IgD-negative memory B cell (primary cell): ENCODE results near the gene CDH18. TPM values are rescaled to one million over a fixed set of nuclear protein-coding genes. Genes with fewer than 3 reads are reported as not detected.

ENCODE experiments used
- H3K27ac Mint-ChIP-seq, 3 donors: one replicate each; pipeline ENCODE4 v1.8.0; 2020 to 2022; ENCODE audit warnings: mild to moderate bottlenecking in 3 of 3, mixed read lengths in 3 of 3, moderate library complexity in 1 of 3
- H3K27me3 Mint-ChIP-seq: one replicate; pipeline ENCODE4 v1.8.0; 2021; ENCODE audit warnings: mixed read lengths
- H3K36me3 Mint-ChIP-seq: one replicate; pipeline ENCODE4 v1.8.0; 2020; ENCODE audit warnings: mild to moderate bottlenecking, mixed read lengths
- H3K4me1 Mint-ChIP-seq, 3 donors: one replicate each; pipeline ENCODE4 v1.8.0; 2020 to 2022; ENCODE audit warnings: mixed read lengths in 3 of 3, mild to moderate bottlenecking in 1 of 3
- H3K4me3 Mint-ChIP-seq, 4 donors: one replicate each; pipeline ENCODE4 v1.8.0; 2020 to 2022; ENCODE audit warnings: mild to moderate bottlenecking in 4 of 4, mixed read lengths in 4 of 4, moderate library complexity in 3 of 4
- H3K9me3 Mint-ChIP-seq, 3 donors: one replicate each; pipeline ENCODE4 v1.8.0; 2020 to 2021; ENCODE audit warnings: mixed read lengths in 3 of 3, mild to moderate bottlenecking in 1 of 3
- polyA plus RNA-seq: library from polyadenylated mRNA; unstranded; fragments of 300-500 nt; fragmentation: Illumina TruSeq; gene quantifications from one replicate; pipeline ENCODE4 v1.2.3, GENCODE V29; 2021

The CDH18 gene
- polyA plus RNA-seq: not detected

DNA sequence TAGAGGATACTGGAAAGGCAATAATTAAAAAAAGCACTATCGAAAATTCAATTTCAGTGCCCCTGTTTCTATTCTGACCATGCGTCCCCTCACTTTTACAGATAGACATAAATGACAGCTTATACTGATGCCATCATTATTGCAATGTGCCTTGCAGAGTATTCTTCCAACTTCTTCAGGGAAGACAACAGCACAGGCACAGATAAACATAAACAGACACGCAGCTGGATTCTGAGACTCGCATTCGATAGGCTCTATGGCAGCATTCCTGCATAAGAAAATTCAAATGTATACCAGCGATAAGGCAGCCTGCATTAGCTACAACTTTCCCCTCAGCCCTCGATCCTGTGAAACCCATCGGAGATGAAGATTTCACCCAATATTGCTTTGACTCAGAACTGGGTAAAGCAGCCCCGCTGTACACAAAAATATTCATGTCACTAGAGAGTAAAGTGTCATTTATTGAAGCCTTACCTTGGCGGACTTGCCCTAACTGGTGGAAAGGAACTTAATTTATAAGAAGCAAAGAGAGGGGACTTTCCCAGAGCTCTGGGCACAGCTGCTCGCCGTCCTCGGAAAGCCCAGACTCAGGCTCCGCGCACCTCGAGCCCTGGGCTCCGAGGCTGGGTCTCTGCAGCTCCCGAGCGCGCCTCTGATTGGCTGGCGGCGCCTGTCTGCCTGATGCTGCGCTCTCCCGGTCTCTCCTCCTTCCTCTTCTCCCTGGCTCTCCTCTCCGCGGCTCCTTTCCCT, at the start of gene CDH18:
CDH18 (minus strand) TSS at position 589 of the 750 bp plus-strand sequence. CDS start 149,214 bp downstream, outside the sequence.
- H3K4me1 Mint-ChIP-seq: no peaks in the 10 kb centered on the region
- H3K4me3 Mint-ChIP-seq: peak within 1 kb of the TSS in 1 of 4 donors; percentile 22

GRCh38 chr5:20034717-20035116, 46.7 kb upstream of the CDH18 start:
- no peak overlapping the region for H3K27ac Mint-ChIP-seq
- H3K9me3 Mint-ChIP-seq: peaks cover 5 to 12% (median 6%) of the 10 kb centered on the region in 3 donors

More for the DNA sequence above, at the start of gene CDH18:
- no peaks in the 10 kb centered on the region for H3K27me3 Mint-ChIP-seq
- peaks cover 0 to 2% (median 0%) of the 10 kb centered on the region in 3 donors for H3K9me3 Mint-ChIP-seq
- H3K36me3 Mint-ChIP-seq: peaks cover 1% of the 10 kb centered on the region
- no peak within 1 kb of the TSS for H3K27ac Mint-ChIP-seq

GRCh38 chr5:20033881-20034280, 45.9 kb upstream of the CDH18 start:
- Mint-ChIP-seq H3K36me3 (no peaks in the 10 kb centered on the region), H3K4me1 (no peaks in the 10 kb centered on the region), H3K27ac (no peak overlapping the region)

More at GRCh38 chr5:20034717-20035116, 46.7 kb upstream of the CDH18 start:
- Mint-ChIP-seq H3K27me3 (no peaks in the 10 kb centered on the region), H3K36me3 (no peaks in the 10 kb centered on the region), H3K4me1 (no peaks in the 10 kb centered on the region), H3K4me3 (no peak overlapping the region)

GRCh38 chr5:20032896-20033295, 44.9 kb upstream of the CDH18 start:
- Mint-ChIP-seq H3K9me3 (peaks cover 1 to 7% (median 3%) of the 10 kb centered on the region in 3 donors), H3K4me1 (no peaks in the 10 kb centered on the region), H3K36me3 (no peaks in the 10 kb centered on the region), H3K27me3 (no peaks in the 10 kb centered on the region), H3K4me3 (no peak overlapping the region), H3K27ac (no peak overlapping the region)

More at GRCh38 chr5:20033881-20034280, 45.9 kb upstream of the CDH18 start:
- no peak overlapping the region for H3K4me3 Mint-ChIP-seq
- no peaks in the 10 kb centered on the region for H3K27me3 Mint-ChIP-seq
- peaks cover 4 to 7% (median 5%) of the 10 kb centered on the region in 3 donors for H3K9me3 Mint-ChIP-seq

GRCh38 chr5:20030125-20030524, 42.1 kb upstream of the CDH18 start:
- Mint-ChIP-seq H3K9me3 (peaks cover 1 to 7% (median 3%) of the 10 kb centered on the region in 3 donors), H3K4me1 (no peaks in the 10 kb centered on the region), H3K27me3 (no peaks in the 10 kb centered on the region), H3K36me3 (no peaks in the 10 kb centered on the region), H3K4me3 (no peak overlapping the region), H3K27ac (no peak overlapping the region)

GRCh38 chr5:20029266-20029665, 41.3 kb upstream of the CDH18 start:
- H3K27me3 Mint-ChIP-seq: no peaks in the 10 kb centered on the region
- H3K9me3 Mint-ChIP-seq: peaks cover 1 to 7% (median 1%) of the 10 kb centered on the region in 3 donors
- H3K4me1 Mint-ChIP-seq: no peaks in the 10 kb centered on the region
- no peak overlapping the region for H3K27ac Mint-ChIP-seq
- H3K36me3 Mint-ChIP-seq: no peaks in the 10 kb centered on the region
- H3K4me3 Mint-ChIP-seq: no peak overlapping the region

GRCh38 chr5:20028506-20028905, 40.5 kb upstream of the CDH18 start:
- H3K4me1 Mint-ChIP-seq: no peaks in the 10 kb centered on the region

GRCh38 chr5:20023686-20024180, 35.7 kb upstream of the CDH18 start:
- Mint-ChIP-seq H3K4me1 (no peaks in the 10 kb centered on the region), H3K4me3 (no peak overlapping the region), H3K9me3 (peaks cover 0 to 5% (median 0%) of the 10 kb centered on the region in 3 donors), H3K36me3 (no peaks in the 10 kb centered on the region), H3K27me3 (no peaks in the 10 kb centered on the region), H3K27ac (no peak overlapping the region)

More at GRCh38 chr5:20028506-20028905, 40.5 kb upstream of the CDH18 start:
- H3K27ac Mint-ChIP-seq: no peak overlapping the region
- no peaks in the 10 kb centered on the region for H3K36me3 Mint-ChIP-seq
- no peak overlapping the region for H3K4me3 Mint-ChIP-seq
- H3K27me3 Mint-ChIP-seq: no peaks in the 10 kb centered on the region
- H3K9me3 Mint-ChIP-seq: peaks cover 0 to 2% (median 1%) of the 10 kb centered on the region in 3 donors

DNA sequence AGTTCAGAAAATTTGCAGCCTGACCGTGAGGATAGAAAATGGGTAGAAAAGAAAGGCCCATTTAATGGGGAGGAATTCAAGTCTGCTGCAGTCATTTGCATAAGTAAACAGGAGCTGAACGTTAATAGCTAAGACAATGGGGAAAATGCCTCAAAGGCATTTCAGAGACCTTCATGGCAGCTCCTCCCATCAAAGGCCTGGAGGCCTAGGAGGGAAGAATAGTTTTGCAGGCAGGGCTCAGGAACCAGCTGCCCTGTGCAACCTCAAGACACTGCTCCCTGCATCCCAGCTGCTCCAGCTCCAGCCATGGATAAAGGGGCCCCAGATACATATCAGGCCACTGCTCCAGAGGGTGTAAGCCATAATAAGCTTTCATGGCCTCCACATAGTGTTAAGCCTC, 32.2 kb upstream of the CDH18 start:
- Mint-ChIP-seq H3K4me1 (no peaks in the 10 kb centered on the region), H3K9me3 (peaks cover 3 to 10% (median 4%) of the 10 kb centered on the region in 3 donors), H3K36me3 (no peaks in the 10 kb centered on the region), H3K27me3 (no peaks in the 10 kb centered on the region), H3K27ac (no peak overlapping the region), H3K4me3 (no peak overlapping the region)

- H3K9me3 Mint-ChIP-seq: peaks cover 4 to 15% (median 13%) of the 10 kb centered on the region in 3 donors
- no peaks in the 10 kb centered on the region for H3K27me3 Mint-ChIP-seq
- H3K4me1 Mint-ChIP-seq: no peaks in the 10 kb centered on the region
- H3K27ac Mint-ChIP-seq: no peak overlapping the region
- no peaks in the 10 kb centered on the region for H3K36me3 Mint-ChIP-seq
- H3K4me3 Mint-ChIP-seq: no peak overlapping the region
Observed at GRCh38 chr5:20017021-20017420, 29.0 kb upstream of the CDH18 start.

GRCh38 chr5:20000416-20000815, 12.4 kb upstream of the CDH18 start:
- Mint-ChIP-seq H3K9me3 (peaks cover 0 to 12% (median 4%) of the 10 kb centered on the region in 3 donors), H3K4me3 (no peak overlapping the region), H3K4me1 (no peaks in the 10 kb centered on the region), H3K27me3 (no peaks in the 10 kb centered on the region), H3K36me3 (peaks cover 2% of the 10 kb centered on the region), H3K27ac (no peak overlapping the region)

- H3K36me3 Mint-ChIP-seq: peaks cover 1% of the 10 kb centered on the region
- no peak overlapping the region for H3K27ac Mint-ChIP-seq
- no peaks in the 10 kb centered on the region for H3K27me3 Mint-ChIP-seq
- no peaks in the 10 kb centered on the region for H3K4me1 Mint-ChIP-seq
- H3K9me3 Mint-ChIP-seq: peaks cover 0 to 2% (median 0%) of the 10 kb centered on the region in 3 donors
- H3K4me3 Mint-ChIP-seq: peak overlapping the region in 1 of 4 donors; percentile 22
Observed at GRCh38 chr5:19988457-19988856, 457 bp upstream of the CDH18 start.

- peaks cover 0 to 2% (median 0%) of the 10 kb centered on the region in 3 donors for H3K9me3 Mint-ChIP-seq
- H3K27ac Mint-ChIP-seq: no peak overlapping the region
- H3K36me3 Mint-ChIP-seq: peaks cover 1% of the 10 kb centered on the region
- no peak overlapping the region for H3K4me3 Mint-ChIP-seq
- no peaks in the 10 kb centered on the region for H3K4me1 Mint-ChIP-seq
- H3K27me3 Mint-ChIP-seq: no peaks in the 10 kb centered on the region
Observed at GRCh38 chr5:19986806-19987205, 1.2 kb downstream of the CDH18 start.

GRCh38 chr5:19986031-19986619, 1.9 kb downstream of the CDH18 start:
- Mint-ChIP-seq H3K9me3 (peaks cover 0 to 2% (median 0%) of the 10 kb centered on the region in 3 donors), H3K27ac (no peak overlapping the region), H3K4me3 (no peak overlapping the region), H3K27me3 (no peaks in the 10 kb centered on the region), H3K4me1 (no peaks in the 10 kb centered on the region), H3K36me3 (peaks cover 1% of the 10 kb centered on the region)

GRCh38 chr5:19978476-19978875, 9.5 kb downstream of the CDH18 start:
- Mint-ChIP-seq H3K4me1 (no peaks in the 10 kb centered on the region), H3K27ac (no peak overlapping the region), H3K4me3 (no peak overlapping the region), H3K9me3 (peaks cover 0 to 3% (median 2%) of the 10 kb centered on the region in 3 donors), H3K27me3 (no peaks in the 10 kb centered on the region), H3K36me3 (peaks cover 1% of the 10 kb centered on the region)
